GM03348 (cell line): Measurements from ENCODE around the gene NRARP.
A peak's percentile ranks its signal among the peaks of the same experiment; 100 is the strongest.

ENCODE experiments used
- DNase-seq: peaks from one replicate; pipeline ENCODE4 v3.0.0; 2012; ENCODE audit warnings: low spot score

Gene NRARP

DNA sequence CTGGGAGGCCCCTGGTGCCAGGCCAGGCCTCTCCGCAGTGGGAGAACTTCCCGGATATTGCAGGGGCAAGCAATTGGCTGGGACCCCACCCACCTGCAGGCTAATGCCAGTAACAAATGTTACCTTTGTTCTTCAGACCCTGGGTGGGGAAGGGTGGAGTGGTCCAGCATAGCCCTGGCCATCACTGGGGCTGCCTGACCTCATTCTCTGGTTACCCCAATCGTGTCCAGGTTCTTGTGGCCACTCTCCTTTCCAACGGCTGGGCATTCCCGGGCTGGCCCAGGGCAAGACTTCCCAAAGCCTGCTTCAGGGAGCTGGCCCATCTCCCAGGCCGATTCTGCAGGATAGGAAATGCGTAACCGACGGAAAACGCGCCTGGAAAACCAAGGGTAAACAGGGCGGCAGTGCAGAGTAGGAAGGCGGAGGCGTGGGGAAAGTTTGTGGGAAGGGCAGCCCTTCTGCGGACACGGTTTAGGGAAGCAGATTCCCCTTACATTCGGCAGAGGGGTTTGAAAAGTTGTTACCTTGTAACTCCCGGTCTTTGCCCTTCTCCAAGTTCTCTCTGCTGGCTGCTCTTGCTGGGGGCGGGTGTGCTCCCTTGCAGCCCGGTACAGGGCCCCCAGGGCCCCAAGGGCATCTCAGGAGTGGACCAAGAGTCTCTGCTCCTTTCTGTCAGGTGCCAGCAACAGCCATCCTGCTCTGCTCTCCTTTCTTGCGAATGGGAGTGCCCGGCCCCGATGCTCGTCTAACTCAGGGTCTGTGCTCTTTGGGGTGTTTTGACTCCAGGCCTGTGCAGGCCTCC lies 3.5 kb downstream of the NRARP start:
- no peak for DNase-seq

DNA sequence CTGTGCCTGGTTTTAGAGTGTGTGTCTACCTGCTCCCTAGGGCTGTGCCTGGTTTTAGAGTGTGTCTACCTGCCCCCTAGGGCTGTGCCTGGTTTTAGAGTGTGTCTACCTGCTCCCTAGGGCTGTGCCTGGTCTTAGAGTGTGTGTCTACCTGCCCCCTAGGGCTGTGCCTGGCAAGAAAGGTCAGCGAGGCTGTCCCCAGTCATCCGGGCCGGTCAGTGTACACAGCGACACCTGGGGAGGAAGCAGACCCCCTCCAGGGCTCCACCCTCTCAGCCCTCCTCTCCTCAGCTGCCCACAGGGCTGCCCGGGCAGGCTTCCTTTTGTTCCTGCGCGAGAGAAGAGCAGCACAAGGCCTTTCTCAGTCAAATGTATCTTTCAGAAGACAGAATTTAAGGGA lies 4.1 kb downstream of the NRARP start:
- no peak for DNase-seq

- no peak for DNase-seq
Observed at GRCh38 chr9:137296670-137297664, 5.1 kb downstream of the NRARP start.

GRCh38 chr9:137295849-137296669 lies 6.0 kb downstream of the NRARP start:
- no peak for DNase-seq

- DNase-seq: peak; percentile 91
Observed at GRCh38 chr9:137295238-137295811, 6.7 kb downstream of the NRARP start.

- DNase-seq: no peak
Observed at GRCh38 chr9:137294681-137295237, 7.3 kb downstream of the NRARP start.

- peak; percentile 55 for DNase-seq
Observed at GRCh38 chr9:137294091-137294680, 7.9 kb downstream of the NRARP start.

- DNase-seq: no peak
Observed at GRCh38 chr9:137293482-137294090, 8.5 kb downstream of the NRARP start.

DNA sequence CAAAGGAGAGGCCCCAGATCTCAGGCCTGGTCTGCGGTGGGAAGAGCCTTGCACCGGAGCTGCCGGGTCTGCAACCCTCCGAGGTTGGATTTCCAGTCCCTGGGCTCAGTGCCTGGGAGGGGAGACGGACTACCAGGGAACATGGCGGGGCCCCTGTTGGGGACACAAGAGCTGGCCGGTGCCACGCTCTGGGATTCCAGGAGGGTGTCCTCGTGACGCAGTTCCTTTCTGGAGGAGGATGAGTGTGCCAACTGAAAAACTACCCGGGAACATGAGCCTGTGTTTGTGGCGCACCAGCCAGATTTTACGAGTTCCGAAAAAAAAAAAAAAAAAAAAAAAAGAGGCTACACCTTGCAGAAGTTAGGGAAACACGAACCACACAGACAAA lies 9.0 kb downstream of the NRARP start:
- no peak for DNase-seq

- DNase-seq: peak; percentile 67
Observed at GRCh38 chr9:137286975-137287383, 15.1 kb downstream of the NRARP start.

DNA sequence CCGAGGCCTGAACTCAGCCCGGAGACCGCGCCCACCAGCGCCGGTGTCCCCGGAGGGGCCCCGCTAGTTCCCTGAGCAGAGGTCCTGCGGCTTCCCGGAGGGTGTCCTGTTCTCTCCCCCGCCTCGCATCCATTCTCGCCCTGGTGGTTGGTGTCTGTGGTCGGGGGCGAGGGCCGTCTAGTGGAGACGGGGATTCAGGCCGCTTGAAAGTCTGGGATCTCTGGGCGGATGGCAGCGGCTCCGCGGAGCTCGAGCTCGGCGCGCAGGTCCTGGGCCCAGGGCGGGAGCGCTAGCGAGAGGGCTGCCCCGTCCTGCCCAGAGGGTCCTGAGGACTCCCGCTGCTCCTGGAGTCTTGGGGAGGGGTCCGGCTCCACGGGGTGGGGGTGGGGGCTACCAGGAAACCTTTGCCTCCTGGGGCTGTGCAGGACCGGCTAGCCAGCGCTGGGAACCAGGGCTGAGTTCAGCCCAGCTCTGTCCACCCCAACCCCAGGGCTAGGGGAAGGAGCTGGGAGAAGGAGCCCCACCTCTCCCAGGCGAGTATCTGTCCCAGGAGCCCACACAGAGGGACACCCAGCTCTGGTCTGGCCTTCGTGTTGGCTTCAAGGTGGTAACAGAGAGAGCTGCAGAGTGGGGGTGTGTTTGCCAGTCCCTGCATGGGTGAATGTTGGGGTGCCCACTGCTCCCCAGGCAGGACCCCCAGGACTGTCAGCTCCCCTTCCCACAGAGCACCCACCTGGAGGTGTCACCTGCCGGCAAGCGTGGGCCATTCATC lies 20.5 kb downstream of the NRARP start:
- DNase-seq: no peak

DNA sequence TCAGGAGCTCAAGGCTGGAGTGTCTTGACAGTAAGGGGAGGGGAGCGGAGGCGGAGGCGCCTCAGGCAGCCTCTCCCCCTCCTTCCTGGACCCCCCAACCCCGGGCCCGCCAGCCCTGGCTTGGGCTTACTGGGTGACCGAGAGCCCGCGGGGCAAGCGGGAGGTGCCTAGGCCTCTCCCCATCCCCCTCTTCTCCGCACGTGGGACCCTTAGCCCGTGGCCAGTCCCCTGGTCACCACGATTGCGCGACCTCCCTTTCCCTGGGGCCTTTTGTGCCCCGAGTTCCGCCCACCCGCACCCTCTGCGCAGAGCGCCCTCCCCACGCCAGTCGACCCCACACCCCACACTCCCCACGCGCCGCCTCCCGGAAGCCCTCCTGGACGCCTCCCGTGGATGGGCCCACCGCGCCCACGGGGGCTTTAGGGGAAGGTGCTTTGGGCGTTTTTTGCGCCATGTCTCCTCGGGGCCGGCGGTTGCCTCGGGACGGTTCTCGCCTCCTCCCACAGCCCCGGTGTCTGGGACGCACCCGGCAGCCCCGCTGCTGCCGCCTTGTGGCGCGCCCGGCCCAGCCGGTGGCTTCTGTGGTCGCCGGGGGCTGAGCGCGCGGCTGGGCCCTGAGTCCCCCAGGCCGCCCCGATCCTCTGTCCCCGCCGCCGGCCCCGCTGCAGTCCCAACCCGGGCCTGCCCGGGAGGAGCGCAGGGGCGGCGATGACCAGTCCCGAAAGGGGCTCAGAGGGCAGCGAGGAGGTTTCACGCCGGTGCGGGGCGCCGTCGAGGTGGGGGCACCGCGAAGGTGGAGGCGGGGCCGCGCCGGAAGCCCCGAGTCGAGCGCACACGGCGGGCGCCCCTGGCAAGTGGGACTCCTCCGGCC lies 21.4 kb downstream of the NRARP start:
- DNase-seq: peak; percentile 71

DNA sequence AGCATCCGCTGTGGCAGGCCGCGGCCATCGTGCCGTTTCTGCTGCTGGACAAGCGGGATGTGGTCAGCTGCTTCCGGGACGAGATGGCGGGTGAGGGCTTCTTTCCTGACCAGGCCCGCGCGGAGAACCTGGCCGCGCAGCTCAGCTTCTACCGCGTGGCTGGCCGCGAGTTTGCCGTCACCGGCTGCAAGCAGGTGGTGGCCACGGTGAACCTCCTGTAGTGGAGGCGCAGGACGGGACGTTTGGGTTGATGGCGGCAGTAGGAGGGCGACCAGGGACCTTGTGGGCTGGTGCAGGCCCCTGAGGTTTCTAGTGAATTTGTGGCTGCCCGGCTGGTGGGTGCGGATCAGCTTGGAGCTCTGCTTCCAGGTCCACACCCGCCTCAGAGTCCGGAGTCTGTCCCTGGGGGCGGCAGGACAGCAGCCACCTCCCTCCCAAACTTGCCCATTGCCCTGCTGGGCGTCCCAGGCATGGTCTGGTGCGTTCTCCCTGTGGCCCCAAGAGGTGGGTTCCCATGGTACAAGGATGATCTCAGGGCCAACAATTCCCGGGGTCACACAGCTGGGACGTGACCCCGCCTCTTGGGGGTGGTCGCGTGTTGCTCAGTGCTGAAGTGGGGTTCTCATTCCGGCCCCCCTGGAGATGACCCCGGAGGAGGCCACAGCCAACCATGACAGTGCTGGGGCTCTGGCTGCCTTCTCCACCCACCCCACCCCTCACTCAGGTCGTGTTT lies 22.2 kb downstream of the NRARP start:
- no peak for DNase-seq

GRCh38 chr9:137278721-137279711 lies 23.1 kb downstream of the NRARP start:
- DNase-seq: no peak

GRCh38 chr9:137278061-137278701 lies 23.9 kb downstream of the NRARP start:
- DNase-seq: no peak

GRCh38 chr9:137277329-137278041 lies 24.6 kb downstream of the NRARP start, which contains the start of gene TOR4A:
TOR4A (plus strand) TSS chr9:137277726; CDS start chr9:137278690, 964 bp downstream.
- DNase-seq: peak; percentile 93
